ENCODE data around the gene TRAM2.

The TRAM2 gene

GRCh38 chr6:52505726-52506409 lies 71.0 kb downstream of the TRAM2 start:
- DNase-seq, result no peak

- DNase-seq, result no peak
These were observed 72.1 kb downstream of the TRAM2 start for GRCh38 chr6:52504782-52505136.

- peak; percentile 48 for DNase-seq
These were observed 72.7 kb downstream of the TRAM2 start for GRCh38 chr6:52503851-52504781.

GRCh38 chr6:52503323-52503747 lies 73.5 kb downstream of the TRAM2 start:
- no peak for DNase-seq

GRCh38 chr6:52502306-52503029 lies 74.4 kb downstream of the TRAM2 start:
- DNase-seq, result no peak

GRCh38 chr6:52500238-52501129 lies 76.4 kb downstream of the TRAM2 start:
- DNase-seq, result no peak

GRCh38 chr6:52499681-52500236 lies 77.1 kb downstream of the TRAM2 start:
- DNase-seq, result no peak

- no peak for DNase-seq
These were observed 77.8 kb downstream of the TRAM2 start for GRCh38 chr6:52499026-52499425.

GRCh38 chr6:52498538-52499017 lies 78.3 kb downstream of the TRAM2 start:
- DNase-seq, result no peak

- DNase-seq, result no peak
These were observed 79.0 kb downstream of the TRAM2 start for GRCh38 chr6:52497652-52498408.

GRCh38 chr6:52496631-52497030 lies 80.2 kb downstream of the TRAM2 start:
- no peak for DNase-seq

GRCh38 chr6:52495922-52496321 lies 80.9 kb downstream of the TRAM2 start:
- DNase-seq, result no peak

- DNase-seq, result no peak
These were observed 82.4 kb downstream of the TRAM2 start for GRCh38 chr6:52494298-52495072.

GRCh38 chr6:52493669-52494068 lies 83.2 kb downstream of the TRAM2 start:
- no peak for DNase-seq

- DNase-seq, result no peak
These were observed 85.4 kb downstream of the TRAM2 start for GRCh38 chr6:52491203-52492069.

GRCh38 chr6:52489881-52490280 lies 87.0 kb downstream of the TRAM2 start:
- no peak for DNase-seq

- no peak for DNase-seq
These were observed 93.2 kb downstream of the TRAM2 start for GRCh38 chr6:52483671-52484003.

- DNase-seq, result no peak
These were observed 93.8 kb downstream of the TRAM2 start for GRCh38 chr6:52482903-52483670.

GRCh38 chr6:52475307-52475706 lies 101.6 kb downstream of the TRAM2 start:
- DNase-seq, result no peak

All from NCI-H526 treated with DMSO at 0.1 percent for 48 hours (cell line).